Kidney (tissue), 14 donors: ENCODE measurements around the gene THEMIS. TPM values are rescaled to one million over a fixed set of nuclear protein-coding genes. Genes with fewer than 3 reads are reported as not detected.

Experiments used
- DNase-seq, 5 donors: peaks; one replicate each; pipeline ENCODE4 v3.0.0-alpha.2; 2013 to 2020
- FAIRE-seq: peaks from 2 replicates; lab custom pipeline; 2012; peaks lifted over from hg19 to GRCh38; lab: Jason Lieb, UNC
- H3K27ac ChIP-seq, 2 donors: one replicate each; pipeline ENCODE4 v1.7.0; 2013; ENCODE audit warnings: low read depth in 2 of 2, low read length in 2 of 2, inconsistent platforms in 1 of 2
- H3K27me3 ChIP-seq: one replicate; pipeline ENCODE4 v1.7.1; 2013; ENCODE audit warnings: low read length, inconsistent platforms; ENCODE audit not compliant: control insufficient read depth, insufficient read depth
- H3K36me3 ChIP-seq, 3 donors: one replicate each; pipeline versions ENCODE4 v1.7.0 to v1.7.1; 2013; ENCODE audit warnings: low read length in 3 of 3, control low read depth in 1 of 3, inconsistent platforms in 1 of 3; ENCODE audit not compliant: insufficient read depth in 3 of 3, control insufficient read depth in 2 of 3
- H3K4me1 ChIP-seq, 3 donors: one replicate each; pipeline versions ENCODE4 v1.7.0 to v1.7.1; 2013; ENCODE audit warnings: low read length in 3 of 3, inconsistent platforms in 1 of 3, low read depth in 1 of 3; ENCODE audit not compliant: control insufficient read depth in 2 of 3, insufficient read depth in 2 of 3
- H3K4me3 ChIP-seq, 3 donors: one replicate each; pipeline versions ENCODE4 v1.7.0 to v1.8.1; 2013; ENCODE audit warnings: low read length in 3 of 3, control low read depth in 1 of 3, inconsistent platforms in 1 of 3
- H3K9ac ChIP-seq, 3 donors: one replicate each; pipeline versions ENCODE4 v1.7.0 to v1.7.1; 2013; ENCODE audit warnings: low read length in 3 of 3, control low read depth in 1 of 3, inconsistent platforms in 1 of 3
- H3K9me3 ChIP-seq, 3 donors: one replicate each; pipeline versions ENCODE4 v1.7.0 to v1.7.1; 2013; ENCODE audit warnings: low read length in 3 of 3, control low read depth in 1 of 3, inconsistent platforms in 1 of 3; ENCODE audit not compliant: control insufficient read depth in 2 of 3, insufficient read depth in 1 of 3
- intact Hi-C: fragments of 100-400 bp; cut with DNase I; formaldehyde crosslinking; loops from one replicate; pipeline ENCODE4 v1.11.1; 2022
- polyA plus RNA-seq: library from polyadenylated mRNA; stranded (reverse); fragments of 350-450 nt; fragmentation: Illumina TruSeq; extraction: RNeasy Lipid Tissue Mini Kit (QIAGEN cat#74804); gene quantifications from one replicate; pipeline ENCODE4 v1.2.3, GENCODE V29; 2014; ENCODE audit warnings: low read depth, low replicate concordance; ENCODE audit not compliant: insufficient read depth
- total RNA-seq: library from RNA; stranded (reverse); fragmentation: NEBNext Ultra II Directional; extraction: Animal tissue kit (Norgen Biotek cat#: 25700); gene quantifications from one replicate; pipeline ENCODE4 v1.2.1, GENCODE V29; 2021
- TF ChIP-seq, protein P1 (sequence below): IDR thresholded peaks from 3 replicates; pipeline ENCODE4 v1.5.1; 2012; ENCODE audit warnings: mild to moderate bottlenecking, moderate library complexity, borderline replicate concordance; ENCODE audit not compliant: insufficient read depth; ENCODE audit errors: extremely low read depth
- donor health status: control.
- donor health status: control.
- donor health status: control.
- donor health status: control.
- donor health status: control.
- donor health status: DM: yes; HTN: yes; CAD: no.
- donor health status: Normal renal cell carcinoma (clear cell type).

THEMIS gene
- total and polyA plus RNA-seq, 2 donors from 2014 or later: 3.3 TPM; not detected in 1

- no peak for FAIRE-seq
- no peaks in the 10 kb centered on the region for H3K4me1 ChIP-seq
- H3K36me3 ChIP-seq: no peaks in the 10 kb centered on the region
- H3K9ac ChIP-seq: no peak overlapping the region
- no peak overlapping the region for H3K4me3 ChIP-seq
- intact Hi-C loops: no loop called here
- no peaks in the 10 kb centered on the region for H3K9me3 ChIP-seq
- H3K27me3 ChIP-seq: no peaks in the 10 kb centered on the region
- no peak overlapping the region for H3K27ac ChIP-seq
- TF ChIP-seq, protein P1, sequence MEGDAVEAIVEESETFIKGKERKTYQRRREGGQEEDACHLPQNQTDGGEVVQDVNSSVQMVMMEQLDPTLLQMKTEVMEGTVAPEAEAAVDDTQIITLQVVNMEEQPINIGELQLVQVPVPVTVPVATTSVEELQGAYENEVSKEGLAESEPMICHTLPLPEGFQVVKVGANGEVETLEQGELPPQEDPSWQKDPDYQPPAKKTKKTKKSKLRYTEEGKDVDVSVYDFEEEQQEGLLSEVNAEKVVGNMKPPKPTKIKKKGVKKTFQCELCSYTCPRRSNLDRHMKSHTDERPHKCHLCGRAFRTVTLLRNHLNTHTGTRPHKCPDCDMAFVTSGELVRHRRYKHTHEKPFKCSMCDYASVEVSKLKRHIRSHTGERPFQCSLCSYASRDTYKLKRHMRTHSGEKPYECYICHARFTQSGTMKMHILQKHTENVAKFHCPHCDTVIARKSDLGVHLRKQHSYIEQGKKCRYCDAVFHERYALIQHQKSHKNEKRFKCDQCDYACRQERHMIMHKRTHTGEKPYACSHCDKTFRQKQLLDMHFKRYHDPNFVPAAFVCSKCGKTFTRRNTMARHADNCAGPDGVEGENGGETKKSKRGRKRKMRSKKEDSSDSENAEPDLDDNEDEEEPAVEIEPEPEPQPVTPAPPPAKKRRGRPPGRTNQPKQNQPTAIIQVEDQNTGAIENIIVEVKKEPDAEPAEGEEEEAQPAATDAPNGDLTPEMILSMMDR: no peak
- DNase-seq: no peak
Observed at GRCh38 chr6:127854009-127854408, 46.8 kb downstream of the THEMIS start.

DNA sequence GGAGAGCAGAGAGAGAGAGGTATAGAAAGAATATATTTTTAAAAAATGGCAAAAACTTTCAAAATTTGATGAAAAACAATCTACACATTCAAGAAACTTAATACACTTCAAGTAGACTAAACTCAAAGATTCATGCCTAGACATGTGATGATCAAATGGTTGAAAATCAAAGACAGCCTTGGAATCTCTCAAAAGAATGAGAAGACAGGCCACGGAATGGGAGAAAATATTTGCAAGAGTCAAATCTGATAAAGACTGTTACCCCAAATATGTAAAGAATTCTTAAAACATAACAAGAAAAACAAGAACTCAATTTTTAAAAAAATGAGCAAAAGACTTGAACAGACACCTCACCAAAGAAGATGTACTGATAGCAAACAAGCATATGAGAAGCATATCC, 49.7 kb downstream of the THEMIS start:
- no peaks in the 10 kb centered on the region for H3K4me1 ChIP-seq
- TF ChIP-seq, protein P1: no peak
- no peak overlapping the region for H3K27ac ChIP-seq
- H3K4me3 ChIP-seq: no peak overlapping the region
- no peaks in the 10 kb centered on the region for H3K36me3 ChIP-seq
- no peak for FAIRE-seq
- no peak for DNase-seq
- no peaks in the 10 kb centered on the region for H3K9me3 ChIP-seq
- no peak overlapping the region for H3K9ac ChIP-seq
- no peaks in the 10 kb centered on the region for H3K27me3 ChIP-seq
- intact Hi-C loops: no loop called here

DNA sequence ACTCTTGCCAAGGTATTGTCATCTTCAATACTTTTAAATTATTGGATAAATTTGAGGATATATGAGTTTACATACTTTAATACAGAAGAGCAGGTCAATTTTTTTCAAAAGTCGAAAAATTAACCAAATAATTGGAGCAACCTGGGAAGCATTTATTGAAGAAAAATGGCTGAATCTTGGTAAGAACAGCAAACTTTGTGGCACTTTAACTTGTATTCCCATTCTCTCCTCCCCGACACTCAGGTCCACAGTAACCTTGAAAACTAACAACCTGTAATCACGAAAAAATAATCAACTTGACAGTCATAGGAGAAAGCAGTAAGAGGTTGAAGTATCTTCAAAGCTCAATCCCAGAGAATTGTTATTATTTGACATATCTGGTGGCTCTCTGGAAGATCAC, 55.6 kb downstream of the THEMIS start:
- no peak for FAIRE-seq

More for the DNA sequence above, 55.6 kb downstream of the THEMIS start:
- Histone ChIP-seq H3K4me3 (no peak overlapping the region), H3K9ac (no peak overlapping the region), H3K4me1 (no peaks in the 10 kb centered on the region), H3K9me3 (no peaks in the 10 kb centered on the region), H3K27ac (no peak overlapping the region), H3K27me3 (no peaks in the 10 kb centered on the region), H3K36me3 (no peaks in the 10 kb centered on the region)
- DNase-seq: no peak
- intact Hi-C loops: no loop called here
- TF ChIP-seq, protein P1: no peak
